ENCODE measurements around the gene CMIP.

CMIP gene

GRCh38 chr16:81554979-81555378, 110.4 kb downstream of the CMIP start:
- no peak for DNase-seq

GRCh38 chr16:81555660-81556059, 111.1 kb downstream of the CMIP start:
- DNase-seq = no peak

GRCh38 chr16:81556715-81557284, 112.2 kb downstream of the CMIP start:
- no peak for DNase-seq

- no peak for DNase-seq
Measured at GRCh38 chr16:81558077-81558443, 113.5 kb downstream of the CMIP start.

- DNase-seq = no peak
Measured at GRCh38 chr16:81558444-81559175, 114.0 kb downstream of the CMIP start.

GRCh38 chr16:81560979-81561657, 116.5 kb downstream of the CMIP start:
- DNase-seq = no peak

- DNase-seq = no peak
Measured at GRCh38 chr16:81562174-81562849, 117.7 kb downstream of the CMIP start.

GRCh38 chr16:81562926-81563325, 118.3 kb downstream of the CMIP start:
- no peak for DNase-seq

- no peak for DNase-seq
Measured at GRCh38 chr16:81564421-81564911, 119.9 kb downstream of the CMIP start.

GRCh38 chr16:81565321-81566028, 120.9 kb downstream of the CMIP start:
- DNase-seq = no peak

GRCh38 chr16:81566086-81567007, 121.7 kb downstream of the CMIP start:
- DNase-seq = no peak

- DNase-seq = no peak
Measured at GRCh38 chr16:81567087-81567486, 122.5 kb downstream of the CMIP start.

GRCh38 chr16:81567987-81568748, 123.6 kb downstream of the CMIP start:
- DNase-seq = no peak

- DNase-seq = no peak
Measured at GRCh38 chr16:81568749-81569087, 124.1 kb downstream of the CMIP start.

- no peak for DNase-seq
Measured at GRCh38 chr16:81569361-81570034, 124.9 kb downstream of the CMIP start.

- no peak for DNase-seq
Measured at GRCh38 chr16:81570151-81570846, 125.7 kb downstream of the CMIP start.

- DNase-seq = no peak
Measured at GRCh38 chr16:81571175-81571574, 126.6 kb downstream of the CMIP start.

- DNase-seq = no peak
Measured at GRCh38 chr16:81571592-81572385, 127.2 kb downstream of the CMIP start.
